ENCODE data around the gene HELZ. TPM values are rescaled to one million over a fixed set of nuclear protein-coding genes. Genes with fewer than 3 reads are reported as not detected.
A peak's percentile ranks its signal among the peaks of the same experiment; 100 is the strongest.
"Not testable (repeated sequence)": the region's sequence is repeated elsewhere in the genome, so short reads cannot be mapped to it uniquely, and the experiment has no call there.

Gene HELZ
- total RNA-seq, 1 donor from 2014 or later, result 86.6 TPM

- Mint-ChIP-seq H3K27me3 (ENCODE audit: low read depth) (no peaks in the 10 kb centered on the region), H3K4me3 (no peak overlapping the region), H3K9me3 (no peaks in the 10 kb centered on the region), H3K4me1 (peaks cover 5% of the 10 kb centered on the region), H3K27ac (no peak overlapping the region), H3K36me3 (peaks cover 19% of the 10 kb centered on the region)
- no peak for DNase-seq (ENCODE audit: low spot score in 2 of 2, unreplicated experiment in 2 of 2)
- TF ChIP-seq CTCF (IDR thresholded peaks at IDR 0.05; ENCODE audit: unreplicated experiment), result no peak
Observed at GRCh38 chr17:67203818-67204217, 41.2 kb downstream of the HELZ start.

DNA sequence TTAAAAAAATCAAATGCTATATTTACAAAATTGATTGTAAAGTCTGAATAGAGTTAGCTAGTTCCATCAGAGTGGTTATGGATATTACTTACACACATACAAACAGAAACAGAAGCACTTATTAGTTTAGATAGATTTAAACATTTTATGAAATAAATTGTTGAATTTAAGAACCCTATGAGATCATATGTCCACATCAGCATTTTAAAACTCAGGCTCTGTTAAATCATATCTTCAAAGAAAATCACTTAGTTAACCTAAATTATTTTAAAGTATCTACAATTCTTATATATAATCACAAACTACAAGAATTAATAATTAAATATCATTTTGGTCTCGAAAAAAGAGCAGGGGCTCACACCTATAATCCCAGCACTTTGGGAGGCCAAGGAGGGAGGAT lies 42.5 kb downstream of the HELZ start:
- H3K9me3 Mint-ChIP-seq, result no peaks in the 10 kb centered on the region
- H3K27me3 Mint-ChIP-seq (ENCODE audit: low read depth), result no peaks in the 10 kb centered on the region
- no peak for TF ChIP-seq CTCF (IDR thresholded peaks at IDR 0.05; ENCODE audit: unreplicated experiment)
- H3K4me3 Mint-ChIP-seq, result no peak overlapping the region
- H3K27ac Mint-ChIP-seq, result no peak overlapping the region
- DNase-seq (ENCODE audit: low spot score in 2 of 2, unreplicated experiment in 2 of 2), result no peak
- H3K4me1 Mint-ChIP-seq, result peaks cover 5% of the 10 kb centered on the region
- peaks cover 22% of the 10 kb centered on the region for H3K36me3 Mint-ChIP-seq

DNA sequence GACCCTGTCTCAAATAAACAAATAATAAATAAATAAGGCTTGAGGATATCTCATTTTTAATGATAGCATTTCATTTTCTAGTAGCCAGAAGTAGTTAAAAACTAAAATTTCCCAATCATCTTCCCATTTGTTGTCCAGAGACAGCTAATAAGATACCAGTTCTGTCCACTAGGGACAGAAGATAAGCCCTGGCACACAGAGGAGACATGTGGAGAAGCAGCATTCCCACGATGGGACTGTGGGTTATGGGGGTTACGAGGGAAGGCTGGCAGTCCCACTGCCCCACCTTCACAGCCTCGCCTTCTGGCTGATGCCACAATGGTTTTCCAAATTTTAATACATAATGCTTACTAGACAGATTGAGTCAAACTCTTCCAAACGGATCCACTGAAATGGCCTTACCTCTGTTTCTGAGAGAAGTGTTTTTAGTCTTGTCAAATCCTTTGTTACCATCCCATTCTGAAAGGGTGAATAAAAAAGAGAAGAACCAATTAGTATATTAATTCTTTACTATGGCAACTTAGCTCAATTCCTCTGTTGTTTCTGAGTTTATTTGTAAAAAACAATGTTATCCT lies 44.2 kb downstream of the HELZ start:
- H3K4me3 Mint-ChIP-seq, result no peak overlapping the region
- peak; percentile 49 for TF ChIP-seq CTCF (IDR thresholded peaks at IDR 0.05; ENCODE audit: unreplicated experiment)
- peaks cover 3% of the 10 kb centered on the region for H3K4me1 Mint-ChIP-seq
- DNase-seq (ENCODE audit: low spot score in 2 of 2, unreplicated experiment in 2 of 2), result no peak
- H3K36me3 Mint-ChIP-seq, result peaks cover 35% of the 10 kb centered on the region
- no peak overlapping the region for H3K27ac Mint-ChIP-seq
- no peaks in the 10 kb centered on the region for H3K27me3 Mint-ChIP-seq (ENCODE audit: low read depth)
- H3K9me3 Mint-ChIP-seq, result no peaks in the 10 kb centered on the region

GRCh38 chr17:67198131-67198530 lies 46.9 kb downstream of the HELZ start:
- no peak overlapping the region for H3K27ac Mint-ChIP-seq
- H3K4me1 Mint-ChIP-seq, result peaks cover 7% of the 10 kb centered on the region
- no peaks in the 10 kb centered on the region for H3K27me3 Mint-ChIP-seq (ENCODE audit: low read depth)
- no peaks in the 10 kb centered on the region for H3K9me3 Mint-ChIP-seq
- peaks cover 36% of the 10 kb centered on the region for H3K36me3 Mint-ChIP-seq
- no peak overlapping the region for H3K4me3 Mint-ChIP-seq
- TF ChIP-seq CTCF (IDR thresholded peaks at IDR 0.05; ENCODE audit: unreplicated experiment), result no peak
- DNase-seq (ENCODE audit: low spot score in 2 of 2, unreplicated experiment in 2 of 2), result no peak

- not testable (repeated sequence) for H3K9me3 Mint-ChIP-seq; H3K4me1 Mint-ChIP-seq; DNase-seq (ENCODE audit: low spot score in 2 of 2, unreplicated experiment in 2 of 2); H3K4me3 Mint-ChIP-seq; H3K27ac Mint-ChIP-seq; H3K27me3 Mint-ChIP-seq (ENCODE audit: low read depth)
- H3K36me3 Mint-ChIP-seq, result peaks cover 35% of the 10 kb centered on the region
Observed at GRCh38 chr17:67197023-67197422, 48.0 kb downstream of the HELZ start.

DNA sequence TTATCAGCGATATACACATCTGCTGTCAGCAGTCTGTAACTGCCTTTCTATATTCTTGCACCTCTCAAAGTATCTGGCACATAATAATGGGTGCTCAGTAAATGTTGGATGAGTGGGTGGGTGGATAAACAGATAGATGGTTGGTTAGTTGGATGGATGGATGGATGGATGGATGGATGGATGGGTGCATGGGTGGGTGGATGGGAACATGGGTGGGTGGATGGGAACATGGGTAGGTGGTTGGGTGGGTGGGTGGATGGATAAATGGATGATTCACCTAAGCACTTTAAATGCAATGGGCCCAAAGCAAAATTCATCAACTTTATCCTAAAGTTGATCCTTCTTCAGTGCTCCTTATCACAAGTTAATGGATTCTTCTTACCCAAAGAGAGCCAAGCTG lies 48.6 kb downstream of the HELZ start:
- Mint-ChIP-seq H3K9me3 (no peaks in the 10 kb centered on the region), H3K27ac (no peak overlapping the region), H3K4me1 (peaks cover 7% of the 10 kb centered on the region), H3K27me3 (ENCODE audit: low read depth) (no peaks in the 10 kb centered on the region), H3K4me3 (no peak overlapping the region), H3K36me3 (peaks cover 35% of the 10 kb centered on the region)
- no peak for DNase-seq (ENCODE audit: low spot score in 2 of 2, unreplicated experiment in 2 of 2)
- no peak for TF ChIP-seq CTCF (IDR thresholded peaks at IDR 0.05; ENCODE audit: unreplicated experiment)
